NCI-H187 (cell line): Measurements from ENCODE around the gene ASXL2.

ENCODE experiments used
- DNase-seq, 2 experiments: peaks; one replicate each; lab custom pipeline; 2025; lab: John Stamatoyannopoulos, UW

ASXL2 gene

DNA sequence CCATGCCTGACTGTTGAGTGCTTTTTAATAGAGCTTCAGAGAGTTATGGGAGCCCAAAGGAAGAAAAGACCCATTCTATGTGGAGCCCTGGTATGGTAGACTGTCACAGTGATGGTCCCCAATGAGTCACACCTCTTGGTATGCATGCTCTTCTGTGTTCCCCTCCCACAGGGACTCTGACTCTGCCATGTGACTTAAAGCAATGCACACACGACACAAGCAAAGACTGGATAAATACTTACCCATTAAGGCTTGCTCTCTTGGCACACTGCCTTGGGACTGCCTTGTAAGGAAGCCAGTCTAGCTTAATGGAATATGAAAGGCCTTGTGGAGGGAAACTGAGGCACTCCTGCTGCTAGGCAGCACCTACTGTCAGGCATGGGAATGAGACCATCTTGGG lies 188.2 kb downstream of the ASXL2 start:
- no peak for DNase-seq

DNA sequence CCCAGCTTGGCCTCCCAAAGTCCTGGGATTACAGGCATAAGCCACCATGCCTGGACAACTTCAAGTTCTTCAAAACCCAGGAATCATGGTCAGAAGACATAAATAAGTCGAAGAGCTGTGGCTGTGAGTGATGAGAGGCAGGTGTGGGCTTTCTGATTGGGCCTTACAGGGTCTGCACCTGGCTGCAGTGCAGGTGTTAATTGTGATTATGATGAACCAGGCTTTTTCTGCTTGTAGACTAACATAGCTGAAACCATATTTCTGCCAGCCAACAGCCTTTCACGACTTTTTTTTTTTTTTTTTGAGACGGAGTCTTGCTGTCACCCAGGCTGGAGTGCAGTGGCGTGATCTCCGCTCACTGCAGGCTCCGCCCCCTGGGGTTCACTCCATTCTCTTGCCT lies 190.1 kb downstream of the ASXL2 start:
- DNase-seq, result no peak

DNA sequence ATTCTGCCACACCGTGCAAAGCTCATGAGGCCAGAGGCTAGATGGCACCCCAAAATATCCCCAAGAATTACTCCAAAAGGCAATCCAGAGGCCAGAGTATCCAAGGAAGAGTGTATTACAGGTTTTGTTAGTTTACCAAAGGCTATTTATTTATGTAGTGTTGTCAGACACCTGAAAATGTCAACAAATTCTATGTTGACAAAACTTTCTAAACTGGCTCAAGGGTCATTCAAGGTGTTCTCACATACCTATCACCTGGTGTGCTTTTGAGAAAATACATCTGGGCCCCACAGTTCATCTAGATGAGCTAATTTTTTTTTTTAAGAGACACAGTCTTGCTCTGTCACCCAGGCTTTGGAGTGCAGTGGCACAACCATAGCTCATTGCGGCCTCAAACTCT lies 192.5 kb downstream of the ASXL2 start:
- DNase-seq, result no peak

DNA sequence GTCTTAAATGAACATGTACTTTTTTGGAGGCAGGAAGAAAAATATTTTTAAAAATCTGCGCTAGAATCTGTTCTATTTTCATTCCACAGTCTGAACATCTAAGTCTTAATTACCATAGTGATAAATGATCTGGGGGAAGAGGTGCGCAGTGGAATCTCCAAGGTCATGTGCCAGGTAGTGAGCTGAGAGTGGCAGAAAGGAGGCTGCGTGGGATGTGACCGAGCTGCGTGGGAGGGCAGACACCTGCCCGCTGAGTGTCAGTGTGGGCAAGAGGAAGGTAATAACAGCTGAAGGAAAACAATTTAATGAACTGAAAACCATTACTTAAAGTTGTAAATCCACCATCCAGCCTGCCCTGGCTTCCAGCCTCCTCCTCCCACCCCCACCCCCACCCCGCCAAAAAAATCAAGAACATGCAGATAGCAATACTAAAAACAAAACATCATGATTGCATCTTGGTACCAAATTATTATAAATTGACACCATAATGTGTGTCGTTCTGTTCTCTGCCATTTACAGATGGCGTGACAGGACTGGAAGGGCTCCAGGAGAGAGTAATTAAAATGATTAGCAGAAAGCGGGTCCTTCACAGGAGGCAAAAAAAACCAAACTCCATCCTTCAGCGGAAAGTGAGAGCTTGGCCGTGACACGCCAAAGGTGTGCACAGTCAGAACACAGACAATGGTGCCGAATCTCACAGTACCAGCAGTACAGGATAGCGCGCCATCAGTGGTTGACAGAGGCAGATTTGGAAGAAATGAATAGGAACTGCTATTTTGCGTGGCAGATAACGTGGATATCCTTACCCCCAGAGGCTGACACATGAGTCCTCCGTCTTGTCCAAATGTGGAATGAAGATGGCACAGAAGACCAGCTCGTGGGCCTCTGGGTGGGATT lies 193.5 kb downstream of the ASXL2 start:
- no peak for DNase-seq
